PFSK-1 (cell line): ENCODE measurements around the gene SDF4.

Experiments
- FOXP2 ChIP-seq: optimal IDR thresholded peaks from 2 replicates; pipeline ENCODE3; 2011; ENCODE audit warnings: borderline replicate concordance, control low read depth, inconsistent platforms; ENCODE audit not compliant: insufficient read depth; ENCODE audit errors: extremely low read length, extremely low read depth
- POLR2AphosphoS5 ChIP-seq: IDR thresholded peaks from 2 replicates; pipeline ENCODE4 v1.6.1; 2012; ENCODE audit warnings: low read depth, mild to moderate bottlenecking, control low read depth, low read length, moderate library complexity
- SIN3A ChIP-seq: IDR thresholded peaks from 2 replicates; pipeline ENCODE4 v1.6.1; 2012; ENCODE audit warnings: mild to moderate bottlenecking, low read length, moderate library complexity, borderline replicate concordance; ENCODE audit not compliant: insufficient read depth
- TAF1 ChIP-seq: IDR thresholded peaks from 2 replicates; pipeline ENCODE4 v1.6.1; 2012; ENCODE audit warnings: low read length, control low read depth, borderline replicate concordance; ENCODE audit not compliant: insufficient read depth
- TF ChIP-seq, protein P1 (sequence below), 2 experiments: IDR thresholded peaks; 2 replicates each; pipeline versions ENCODE4 v1.6.1 to v1.8.0; 2011 to 2012; ENCODE audit warnings: low read depth in 2 of 2, low read length in 2 of 2, control low read depth in 1 of 2, inconsistent platforms in 1 of 2, mild to moderate bottlenecking in 1 of 2, moderate library complexity in 1 of 2; ENCODE audit not compliant: insufficient read depth in 1 of 2

The SDF4 gene

DNA sequence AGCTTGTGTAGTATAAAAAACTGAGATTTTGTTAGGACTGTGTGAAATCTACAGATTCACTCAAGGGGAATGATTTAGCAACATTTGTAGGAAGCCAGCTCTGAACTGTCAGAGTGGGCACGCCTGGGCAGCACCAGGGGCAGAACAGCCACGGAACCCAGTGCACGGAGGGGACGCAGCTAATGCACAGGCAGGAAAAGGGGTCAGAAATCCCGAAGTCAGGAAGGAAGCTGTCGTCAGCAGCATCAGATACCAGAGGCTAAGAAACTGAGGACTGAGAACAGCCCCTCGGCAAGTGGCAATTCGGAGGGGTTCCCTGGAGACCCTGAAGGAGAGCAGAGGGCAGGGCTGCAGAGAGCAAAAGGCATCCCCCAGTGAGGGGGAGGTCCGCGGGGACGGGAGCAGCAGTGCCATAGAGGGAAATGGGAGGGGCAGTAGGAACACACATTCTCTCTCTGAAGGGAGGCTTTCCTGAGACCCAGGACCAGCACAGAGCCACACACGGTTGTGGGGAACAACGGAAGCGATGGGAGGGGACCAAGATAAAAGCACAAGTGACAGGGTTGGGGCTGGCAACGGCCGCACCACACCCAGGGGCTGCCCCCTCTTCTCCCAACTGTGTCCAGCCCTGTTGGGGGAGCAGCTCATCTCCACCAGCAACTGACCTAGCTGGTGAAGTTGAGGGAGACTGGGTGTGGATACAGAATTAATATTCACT lies 29.2 kb upstream of the SDF4 start:
- no peak for TF ChIP-seq TAF1
- no peak for TF ChIP-seq FOXP2

DNA sequence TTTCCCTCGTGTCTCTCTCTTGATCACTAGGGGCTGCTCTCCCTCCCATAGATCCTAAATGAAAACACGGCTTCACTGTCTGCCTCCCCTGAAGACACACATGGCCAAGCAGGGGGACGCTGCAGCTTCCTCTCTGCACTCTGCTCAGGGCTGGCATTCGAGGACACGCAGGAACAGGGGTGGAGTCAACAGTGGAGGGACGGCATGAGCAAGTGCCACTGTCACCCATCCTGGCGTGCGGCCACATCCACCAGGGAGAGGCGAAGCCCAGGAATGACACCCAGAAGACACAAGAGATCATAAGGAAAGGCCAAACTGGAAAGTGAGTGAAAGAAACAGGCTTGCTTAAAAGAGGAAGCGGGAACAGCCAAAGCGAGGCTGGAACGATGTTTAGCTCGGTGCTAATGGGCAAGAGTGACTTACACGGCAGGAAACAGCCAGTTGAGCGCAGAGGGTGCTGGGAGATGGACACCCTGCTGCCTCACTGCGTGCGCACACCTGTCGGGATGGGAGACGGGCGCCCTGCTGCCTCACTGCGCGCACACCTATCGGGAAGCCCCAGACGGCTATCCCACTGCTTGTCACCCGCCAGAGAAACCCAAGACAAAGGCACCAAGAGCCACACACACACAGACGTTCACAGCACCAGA lies 28.3 kb upstream of the SDF4 start:
- TF ChIP-seq, protein P1, sequence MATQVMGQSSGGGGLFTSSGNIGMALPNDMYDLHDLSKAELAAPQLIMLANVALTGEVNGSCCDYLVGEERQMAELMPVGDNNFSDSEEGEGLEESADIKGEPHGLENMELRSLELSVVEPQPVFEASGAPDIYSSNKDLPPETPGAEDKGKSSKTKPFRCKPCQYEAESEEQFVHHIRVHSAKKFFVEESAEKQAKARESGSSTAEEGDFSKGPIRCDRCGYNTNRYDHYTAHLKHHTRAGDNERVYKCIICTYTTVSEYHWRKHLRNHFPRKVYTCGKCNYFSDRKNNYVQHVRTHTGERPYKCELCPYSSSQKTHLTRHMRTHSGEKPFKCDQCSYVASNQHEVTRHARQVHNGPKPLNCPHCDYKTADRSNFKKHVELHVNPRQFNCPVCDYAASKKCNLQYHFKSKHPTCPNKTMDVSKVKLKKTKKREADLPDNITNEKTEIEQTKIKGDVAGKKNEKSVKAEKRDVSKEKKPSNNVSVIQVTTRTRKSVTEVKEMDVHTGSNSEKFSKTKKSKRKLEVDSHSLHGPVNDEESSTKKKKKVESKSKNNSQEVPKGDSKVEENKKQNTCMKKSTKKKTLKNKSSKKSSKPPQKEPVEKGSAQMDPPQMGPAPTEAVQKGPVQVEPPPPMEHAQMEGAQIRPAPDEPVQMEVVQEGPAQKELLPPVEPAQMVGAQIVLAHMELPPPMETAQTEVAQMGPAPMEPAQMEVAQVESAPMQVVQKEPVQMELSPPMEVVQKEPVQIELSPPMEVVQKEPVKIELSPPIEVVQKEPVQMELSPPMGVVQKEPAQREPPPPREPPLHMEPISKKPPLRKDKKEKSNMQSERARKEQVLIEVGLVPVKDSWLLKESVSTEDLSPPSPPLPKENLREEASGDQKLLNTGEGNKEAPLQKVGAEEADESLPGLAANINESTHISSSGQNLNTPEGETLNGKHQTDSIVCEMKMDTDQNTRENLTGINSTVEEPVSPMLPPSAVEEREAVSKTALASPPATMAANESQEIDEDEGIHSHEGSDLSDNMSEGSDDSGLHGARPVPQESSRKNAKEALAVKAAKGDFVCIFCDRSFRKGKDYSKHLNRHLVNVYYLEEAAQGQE (IDR thresholded peaks at IDR 0.05; ENCODE audit: insufficient read depth in 1 of 2, low read depth in 2 of 2, low read length in 2 of 2): no peak
- TF ChIP-seq FOXP2: no peak
- TF ChIP-seq SIN3A: no peak
- no peak; the same call in 1 of the 2 replicates for TF ChIP-seq POLR2AphosphoS5
- no peak for TF ChIP-seq TAF1

DNA sequence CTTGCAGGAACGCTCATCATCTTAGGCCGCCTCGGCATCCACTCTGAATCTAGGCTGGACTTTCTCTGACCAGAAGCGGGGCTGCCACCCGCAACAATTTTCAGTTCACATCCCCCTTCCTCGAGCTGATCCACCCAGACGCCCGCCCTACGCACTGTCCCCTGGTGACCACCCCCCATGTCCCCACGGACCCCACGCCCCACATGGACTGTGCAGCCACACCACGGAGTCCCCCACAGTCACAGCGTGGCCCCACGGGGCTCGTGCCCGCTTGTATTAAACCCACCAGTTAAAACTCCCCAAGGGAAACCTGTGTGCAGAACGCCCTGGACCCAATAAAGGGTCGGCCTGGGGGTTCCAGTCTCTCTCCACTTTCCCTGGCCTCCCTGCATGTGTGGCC lies 27.7 kb upstream of the SDF4 start:
- no peak for TF ChIP-seq TAF1
- TF ChIP-seq FOXP2: no peak
- TF ChIP-seq POLR2AphosphoS5: no peak
- no peak for TF ChIP-seq SIN3A
- TF ChIP-seq, protein P1 (IDR thresholded peaks at IDR 0.05; ENCODE audit: insufficient read depth in 1 of 2, low read depth in 2 of 2, low read length in 2 of 2): no peak

DNA sequence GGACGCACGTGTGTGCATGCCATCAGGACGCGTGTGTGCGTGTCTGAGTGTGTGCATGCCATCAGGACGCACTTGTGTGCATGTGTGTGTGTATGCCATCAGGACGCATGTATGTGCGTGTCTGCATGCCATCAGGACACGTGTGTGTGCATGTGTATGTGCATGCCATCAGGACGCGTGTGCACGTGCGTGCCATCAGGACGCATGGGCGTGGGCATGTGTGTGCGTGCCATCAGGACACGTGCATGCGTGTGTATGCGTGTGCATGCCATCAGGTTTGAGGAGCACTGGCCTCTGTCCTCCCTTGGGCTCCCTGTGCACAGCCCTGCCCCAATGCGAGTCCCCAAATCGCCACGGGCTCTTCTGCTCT lies 27.3 kb upstream of the SDF4 start:
- no peak for TF ChIP-seq SIN3A
- TF ChIP-seq, protein P1 (IDR thresholded peaks at IDR 0.05; ENCODE audit: insufficient read depth in 1 of 2, low read depth in 2 of 2, low read length in 2 of 2): no peak
- TF ChIP-seq POLR2AphosphoS5: no peak
- no peak for TF ChIP-seq TAF1
- no peak for TF ChIP-seq FOXP2

DNA sequence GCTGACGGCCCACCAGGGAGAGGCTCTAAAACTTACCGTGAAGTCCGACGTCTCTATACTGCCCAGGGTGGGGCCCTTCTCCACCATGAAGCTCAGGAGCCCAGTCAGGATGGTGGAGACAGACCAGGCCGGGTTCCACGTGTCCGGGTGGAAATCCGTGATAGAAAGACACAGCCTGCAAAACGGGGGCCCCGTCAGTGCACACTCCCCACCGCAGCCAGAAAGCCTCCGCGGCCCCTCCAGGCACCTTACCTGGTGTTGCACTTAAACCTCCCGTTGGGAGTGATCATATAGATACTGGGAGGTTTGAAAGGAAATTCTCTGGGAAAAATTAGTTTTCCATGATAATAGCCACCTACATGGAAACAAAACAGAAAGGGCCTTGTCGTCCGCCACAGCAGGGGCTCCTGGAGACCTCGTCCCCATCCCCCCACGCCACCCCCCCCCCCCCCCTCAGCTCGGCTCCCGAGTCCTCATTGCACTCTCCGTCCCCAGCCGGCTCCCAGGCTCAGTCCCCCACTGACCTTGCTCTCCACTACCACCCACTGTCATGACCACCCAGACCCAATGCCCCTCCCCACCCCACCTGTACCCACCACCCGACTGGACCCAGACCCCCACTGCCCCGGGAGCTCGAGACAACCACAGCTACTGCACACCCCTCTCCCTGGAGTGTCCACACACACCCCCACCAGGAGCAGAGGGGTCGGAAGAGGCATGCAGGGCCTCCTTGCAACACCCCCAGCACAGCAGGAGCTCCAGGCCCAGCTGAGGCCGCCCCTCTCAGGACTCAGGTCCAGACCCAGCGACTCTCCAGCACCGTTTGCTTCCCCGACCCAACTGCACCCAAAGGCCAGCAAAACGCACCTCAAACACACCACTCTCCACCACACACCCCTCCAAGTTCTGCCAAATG lies 25.4 kb upstream of the SDF4 start:
- TF ChIP-seq SIN3A (no peak), POLR2AphosphoS5 (no peak), TAF1 (no peak), FOXP2 (no peak)
- TF ChIP-seq, protein P1 (IDR thresholded peaks at IDR 0.05; ENCODE audit: insufficient read depth in 1 of 2, low read depth in 2 of 2, low read length in 2 of 2): no peak
